HepG2 (cell line): ENCODE data around the gene USP30. TPM values are rescaled to one million over a fixed set of nuclear protein-coding genes. Genes with fewer than 3 reads are reported as not detected.

ENCODE experiments used
- AGO2 ChIP-seq: fragments of 200-400 bp; formaldehyde crosslinking; optimal IDR thresholded peaks from 2 replicates; pipeline ENCODE3; 2017; ENCODE audit warnings: mild to moderate bottlenecking, low read depth, low read length, moderate library complexity
- BCL3 ChIP-seq: sonication (generic); formaldehyde crosslinking; IDR thresholded peaks from 2 replicates; pipeline ENCODE4 v1.5.1; 2020; ENCODE audit warnings: mild to moderate bottlenecking, missing genetic modification reagents, moderate library complexity
- CAMTA2 ChIP-seq: sonication (generic); formaldehyde crosslinking; IDR thresholded peaks from 2 replicates; pipeline ENCODE4 v1.4.0; 2020; ENCODE audit warnings: mild to moderate bottlenecking, missing genetic modification reagents, borderline replicate concordance
- CBFB ChIP-seq: sonication (generic); formaldehyde crosslinking; IDR thresholded peaks from 2 replicates; pipeline ENCODE4 v1.4.0; 2020; ENCODE audit warnings: missing genetic modification reagents
- DNMT1 ChIP-seq: sonication (generic); formaldehyde crosslinking; IDR thresholded peaks from 2 replicates; pipeline ENCODE4 v1.5.1; 2020; ENCODE audit warnings: mild to moderate bottlenecking, missing genetic modification reagents
- ELF3 ChIP-seq: IDR thresholded peaks from 2 replicates; pipeline ENCODE4 v1.6.1; 2016; ENCODE audit warnings: missing genetic modification reagents, missing compliant biosample characterization
- FOXA3 ChIP-seq: IDR thresholded peaks from 2 replicates; pipeline ENCODE4 v1.6.1; 2016; ENCODE audit warnings: missing genetic modification reagents, missing compliant biosample characterization
- FOXJ3 ChIP-seq: sonication (generic); formaldehyde crosslinking; IDR thresholded peaks from 2 replicates; pipeline ENCODE4 v1.4.0; 2020; ENCODE audit warnings: missing genetic modification reagents, mild to moderate bottlenecking, borderline replicate concordance
- FOXK2 ChIP-seq: fragments of 450-650 bp; IDR thresholded peaks from 2 replicates; pipeline ENCODE4 v1.6.1; 2016
- GLI4 ChIP-seq: sonication (generic); formaldehyde crosslinking; IDR thresholded peaks from 2 replicates; pipeline ENCODE4 v1.5.1; 2020; ENCODE audit warnings: missing genetic modification reagents, mild to moderate bottlenecking, moderate library complexity, borderline replicate concordance
- GMEB1 ChIP-seq: sonication (generic); formaldehyde crosslinking; IDR thresholded peaks from 2 replicates; pipeline ENCODE4 v1.5.1; 2020; ENCODE audit warnings: missing genetic modification reagents, mild to moderate bottlenecking, borderline replicate concordance
- HNRNPH1 ChIP-seq: fragments of 200-400 bp; formaldehyde crosslinking; optimal IDR thresholded peaks from 2 replicates; pipeline ENCODE3; 2017; ENCODE audit warnings: mild to moderate bottlenecking, low read depth, low read length
- KLF6 ChIP-seq: IDR thresholded peaks from 2 replicates; pipeline ENCODE4 v1.8.0; 2016; ENCODE audit warnings: missing biosample characterization, missing genetic modification reagents
- MBNL3 ChIP-seq: fragments of 250-450 bp; sonication (Bioruptor Pico); conservative IDR thresholded peaks from 2 replicates; pipeline ENCODE4 v1.8.0; 2022; ENCODE audit warnings: mild to moderate bottlenecking, inconsistent platforms
- MTF1 ChIP-seq: sonication (generic); formaldehyde crosslinking; IDR thresholded peaks from 2 replicates; pipeline ENCODE4 v1.5.0; 2020; ENCODE audit warnings: missing genetic modification reagents
- NAIF1 ChIP-seq: sonication (generic); formaldehyde crosslinking; IDR thresholded peaks from 2 replicates; pipeline ENCODE4 v1.5.0; 2020; ENCODE audit warnings: mild to moderate bottlenecking, missing genetic modification reagents, borderline replicate concordance
- RFXAP ChIP-seq: sonication (generic); formaldehyde crosslinking; IDR thresholded peaks from 2 replicates; pipeline ENCODE4 v1.4.0; 2020; ENCODE audit warnings: missing genetic modification reagents, borderline replicate concordance
- SATB2 ChIP-seq: sonication (generic); formaldehyde crosslinking; IDR thresholded peaks from 2 replicates; pipeline ENCODE4 v1.5.0; 2020; ENCODE audit warnings: missing genetic modification reagents
- SMARCC2 ChIP-seq: fragments of 450-650 bp; IDR thresholded peaks from 2 replicates; pipeline ENCODE4 v1.6.1; 2017; ENCODE audit warnings: antibody characterized with exemption, mild to moderate bottlenecking
- TBP ChIP-seq: sonication (generic); formaldehyde crosslinking; IDR thresholded peaks from 2 replicates; pipeline ENCODE4 v1.5.0; 2020; ENCODE audit warnings: missing genetic modification reagents
- XRCC5 ChIP-seq: fragments of 200-400 bp; formaldehyde crosslinking; optimal IDR thresholded peaks from 2 replicates; pipeline ENCODE3; 2017; ENCODE audit warnings: mild to moderate bottlenecking, low read length
- ZBTB8A ChIP-seq: sonication (generic); formaldehyde crosslinking; IDR thresholded peaks from 2 replicates; pipeline ENCODE4 v1.4.0; 2020; ENCODE audit warnings: mild to moderate bottlenecking, low read depth, missing genetic modification reagents, borderline replicate concordance
- ZC3H13 ChIP-seq: sonication (generic); formaldehyde crosslinking; IDR thresholded peaks from 2 replicates; pipeline ENCODE4 v1.8.1; 2023; ENCODE audit warnings: mild to moderate bottlenecking, missing genetic modification reagents, moderate library complexity
- ZNF230 ChIP-seq: sonication (generic); formaldehyde crosslinking; IDR thresholded peaks from 2 replicates; pipeline ENCODE4 v1.4.0; 2020; ENCODE audit warnings: mild to moderate bottlenecking, missing genetic modification reagents
- ZNF451 ChIP-seq: sonication (generic); formaldehyde crosslinking; IDR thresholded peaks from 2 replicates; pipeline ENCODE4 v1.5.0; 2020; ENCODE audit warnings: mild to moderate bottlenecking, missing genetic modification reagents
- ZNF468 ChIP-seq: sonication (generic); formaldehyde crosslinking; IDR thresholded peaks from 2 replicates; pipeline ENCODE4 v1.8.0; 2022; ENCODE audit warnings: mild to moderate bottlenecking, moderate library complexity, missing genetic modification reagents
- ZNF510 ChIP-seq: sonication (generic); formaldehyde crosslinking; IDR thresholded peaks from 2 replicates; pipeline ENCODE4 v1.4.0; 2020; ENCODE audit warnings: low read depth, mild to moderate bottlenecking, missing genetic modification reagents
- ZNF549 ChIP-seq: sonication (generic); formaldehyde crosslinking; IDR thresholded peaks from 2 replicates; pipeline ENCODE4 v1.5.0; 2020; ENCODE audit warnings: missing genetic modification reagents
- ZNF773 ChIP-seq: sonication (generic); formaldehyde crosslinking; IDR thresholded peaks from 2 replicates; pipeline ENCODE4 v1.4.0; 2020; ENCODE audit warnings: missing genetic modification reagents, borderline replicate concordance
- ZNF777 ChIP-seq: sonication (generic); formaldehyde crosslinking; IDR thresholded peaks from 2 replicates; pipeline ENCODE4 v1.4.0; 2020; ENCODE audit warnings: missing genetic modification reagents
- polyA plus RNA-seq, 8 experiments: library from polyadenylated mRNA; depleted of rRNA in 3 of 8; stranded (reverse) in 7 of 8; unstranded in 1 of 8; fragments of >200 nt; fragmentation: Illumina TruSeq in 4 of 8; extraction: Trizol in 4 of 8; gene quantifications; 2 replicates each; pipeline versions ENCODE4 v1.2.1 to v1.2.3, GENCODE V29; 2011 to 2016; ENCODE audit warnings: low read depth in 4 of 8, missing spikeins in 1 of 8, mixed read lengths in 1 of 8; ENCODE audit not compliant: insufficient read depth in 1 of 8
- total RNA-seq, 5 experiments: library from RNA; depleted of rRNA; stranded (reverse); fragments of >200 nt; fragmentation: Illumina TruSeq; extraction: Trizol; gene quantifications; 2 replicates each; pipeline ENCODE4 v1.2.3, GENCODE V29; 2016; ENCODE audit warnings: low read depth in 1 of 5

USP30 gene
- total and polyA plus RNA-seq, 2 of the 13 experiments (the other 11 are each of a cell fraction or from before 2014, with no cell fraction given), result 11.2 to 20.8 TPM

GRCh38 chr12:109052414-109053323 lies at the start of gene USP30 (continued):
- TF ChIP-seq ZNF230 (CRISPR knock-in tag) (0 out of 2 replicates have a peak, but pooled peaks have one; percentile 59), ZNF451 (CRISPR knock-in tag) (peak; percentile 85; the same call in 1 of the 2 replicates), MTF1 (CRISPR knock-in tag) (no peak; the same call in 1 of the 2 replicates), ZBTB8A (no peak), ELF3 (CRISPR knock-in tag) (peak; percentile 83), SMARCC2 (no peak), NAIF1 (CRISPR knock-in tag) (no peak), CBFB (CRISPR knock-in tag) (peak; percentile 97), GMEB1 (CRISPR knock-in tag) (peak; percentile 72), AGO2 (no peak), XRCC5 (peak; percentile 99), CAMTA2 (peak; percentile 54; the same call in 1 of the 2 replicates), ZC3H13 (peak; percentile 66; the same call in 1 of the 2 replicates), SATB2 (0 out of 2 replicates have a peak, but pooled peaks have one; percentile 25), BCL3 (CRISPR knock-in tag) (peak; percentile 64; the same call in 1 of the 2 replicates), TBP (CRISPR knock-in tag) (no peak), FOXA3 (CRISPR knock-in tag) (peak; percentile 68; the same call in 1 of the 2 replicates), MBNL3 (CRISPR knock-in tag) (no peak), ZNF468 (CRISPR knock-in tag) (no peak), KLF6 (peak; percentile 82), DNMT1 (CRISPR knock-in tag) (0 out of 2 replicates have a peak, but pooled peaks have one; percentile 43), RFXAP (CRISPR knock-in tag) (peak; percentile 96), FOXK2 (peak; percentile 62; the same call in 1 of the 2 replicates), ZNF510 (CRISPR knock-in tag) (no peak), ZNF773 (no peak; the same call in 1 of the 2 replicates), FOXJ3 (CRISPR knock-in tag) (peak; percentile 61; the same call in 1 of the 2 replicates), GLI4 (CRISPR knock-in tag) (no peak), ZNF777 (CRISPR knock-in tag) (peak; percentile 93), ZNF549 (CRISPR knock-in tag) (no peak), HNRNPH1 (no peak)
